HG02840 (cell line): ENCODE results near the gene SAG.
"Not testable (repeated sequence)": the region's sequence is repeated elsewhere in the genome, so short reads cannot be mapped to it uniquely, and the experiment has no call there.

ENCODE experiments used
- ATAC-seq: cut with Tn5 transposase; IDR thresholded peaks from one replicate; pipeline ENCODE4 v1.9.1; 2021; ENCODE audit warnings: mild to moderate bottlenecking, moderate library complexity, moderate number of reproducible peaks; ENCODE audit not compliant: unreplicated experiment, low FRiP score

The SAG gene

GRCh38 chr2:233374776-233375175 lies 67.2 kb downstream of the SAG start:
- not testable (repeated sequence) for ATAC-seq

DNA sequence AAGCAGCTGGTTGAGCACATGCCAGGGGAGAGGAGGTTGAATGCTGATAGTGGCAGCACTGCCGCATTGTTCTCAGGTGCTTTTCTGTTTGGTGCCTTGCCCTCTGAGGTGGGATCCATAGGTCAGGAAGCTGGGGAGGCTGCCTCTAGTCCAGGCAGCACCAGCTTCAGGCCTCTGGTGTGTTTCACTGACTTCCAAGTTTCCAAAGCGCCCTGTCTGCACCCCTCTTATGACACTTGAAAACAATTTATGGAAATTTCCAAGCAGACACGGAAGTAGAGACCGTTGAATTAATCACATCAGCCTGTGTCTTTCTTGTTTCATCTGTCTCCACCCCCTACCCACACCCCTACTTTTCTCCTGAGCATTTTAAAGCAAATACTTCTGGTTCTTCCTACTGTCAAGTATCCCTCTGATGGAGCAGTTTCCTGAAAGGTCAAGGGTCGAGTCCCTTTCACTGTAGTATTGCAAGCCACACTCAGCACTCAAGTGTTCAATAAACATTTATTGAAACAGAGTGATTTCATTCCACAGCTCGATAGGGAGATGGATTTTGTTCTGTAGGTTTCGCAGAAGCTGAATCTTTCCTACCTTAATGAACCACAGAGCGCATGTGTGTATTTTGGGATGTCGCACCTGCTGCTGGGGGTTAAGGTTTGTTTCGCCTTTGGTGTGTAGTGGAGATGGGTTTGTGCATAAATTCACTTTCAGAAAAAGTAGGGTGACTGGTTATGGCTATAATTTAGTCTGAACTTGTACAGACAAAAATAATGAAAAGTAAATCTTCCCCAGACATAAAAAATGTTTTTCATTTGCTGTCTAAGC lies 68.1 kb downstream of the SAG start:
- no peak for ATAC-seq

DNA sequence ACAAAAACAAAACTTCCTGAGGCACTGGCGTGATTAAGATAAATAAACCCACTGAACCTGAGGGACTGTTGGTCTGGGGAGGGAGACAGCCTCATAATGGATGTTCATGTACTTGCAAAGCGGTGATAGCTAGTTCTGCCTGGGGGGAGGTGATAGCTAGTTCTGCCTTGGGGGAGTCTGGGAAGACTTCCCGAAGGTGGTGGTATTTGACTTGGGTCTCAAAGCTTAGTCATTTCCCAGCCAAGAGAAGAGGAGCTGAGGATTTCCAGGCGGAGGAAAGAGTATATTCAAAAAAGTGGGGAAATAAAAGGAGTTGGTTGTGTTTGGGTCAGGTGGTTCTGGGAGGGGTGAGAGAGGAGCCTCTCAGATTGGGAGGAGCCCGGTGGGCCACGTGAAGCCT lies 71.4 kb downstream of the SAG start:
- no peak for ATAC-seq

DNA sequence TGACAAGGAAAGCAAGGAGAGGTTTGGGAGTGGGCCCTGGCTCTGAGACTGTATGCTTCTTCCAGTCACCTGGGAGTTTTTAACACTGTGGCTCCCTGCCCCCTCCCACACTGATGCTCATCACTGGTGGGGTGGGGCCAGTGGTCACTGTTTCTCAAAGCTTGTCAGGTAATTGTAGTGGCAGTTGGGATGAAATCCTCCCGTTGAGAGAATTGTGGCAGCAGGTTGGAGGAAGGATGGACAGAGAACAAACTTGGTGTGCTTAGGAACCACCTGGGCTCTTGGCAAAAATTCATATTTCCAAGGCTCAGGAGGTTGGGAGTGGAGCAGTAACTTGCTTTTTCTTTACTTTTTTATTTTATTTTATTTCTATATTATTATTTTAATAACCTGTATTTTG lies 71.8 kb downstream of the SAG start:
- ATAC-seq = no peak

GRCh38 chr2:233380132-233380895 lies 72.7 kb downstream of the SAG start:
- ATAC-seq = no peak

DNA sequence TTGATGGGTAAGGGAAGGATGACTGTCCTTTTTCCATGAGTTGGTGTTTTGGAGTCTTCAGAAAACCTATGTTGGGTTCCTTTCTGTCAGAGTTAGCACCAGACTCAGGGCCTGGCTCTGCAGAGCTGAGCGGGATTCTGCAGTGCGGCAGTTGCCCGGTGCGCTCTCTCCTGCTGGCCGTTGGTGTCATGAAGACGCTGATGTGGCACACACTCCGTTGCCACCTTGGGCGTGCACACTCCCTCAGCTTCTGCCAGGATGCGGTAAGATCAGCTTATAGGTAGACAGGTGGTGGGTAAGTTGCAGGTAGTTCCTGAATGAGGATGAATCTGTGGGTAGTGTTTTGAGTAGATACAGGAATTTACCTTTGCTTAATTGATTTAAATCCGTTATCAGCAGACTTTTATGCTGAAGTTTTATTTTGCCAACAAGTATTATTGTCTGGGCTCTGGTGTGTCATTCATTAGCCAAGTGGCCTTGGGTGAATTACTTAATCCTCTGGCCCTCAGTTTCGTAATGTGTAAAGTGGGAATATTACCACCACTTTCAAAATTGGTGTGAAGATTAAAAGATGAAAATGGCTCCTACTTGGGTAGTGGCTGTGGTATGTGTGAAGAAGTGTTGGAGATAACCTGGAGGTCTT lies 73.5 kb downstream of the SAG start:
- ATAC-seq = no peak

DNA sequence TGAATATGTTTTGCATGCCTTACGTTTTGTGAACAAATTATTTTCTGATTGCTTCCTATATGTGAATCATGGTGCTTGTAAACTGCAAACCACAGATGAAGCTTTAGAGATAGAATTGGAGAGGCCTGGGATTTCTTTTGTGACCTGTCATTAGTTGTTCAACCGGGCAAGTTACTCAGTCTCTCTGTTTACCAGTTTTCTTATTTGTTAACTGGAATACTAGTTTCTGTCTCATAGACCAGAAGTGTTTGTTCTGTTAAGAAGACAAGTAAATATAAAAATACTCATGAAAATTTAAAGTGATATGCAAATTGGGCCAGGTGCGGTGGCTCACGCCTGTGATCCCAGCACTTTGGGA lies 74.0 kb downstream of the SAG start:
- no peak for ATAC-seq

DNA sequence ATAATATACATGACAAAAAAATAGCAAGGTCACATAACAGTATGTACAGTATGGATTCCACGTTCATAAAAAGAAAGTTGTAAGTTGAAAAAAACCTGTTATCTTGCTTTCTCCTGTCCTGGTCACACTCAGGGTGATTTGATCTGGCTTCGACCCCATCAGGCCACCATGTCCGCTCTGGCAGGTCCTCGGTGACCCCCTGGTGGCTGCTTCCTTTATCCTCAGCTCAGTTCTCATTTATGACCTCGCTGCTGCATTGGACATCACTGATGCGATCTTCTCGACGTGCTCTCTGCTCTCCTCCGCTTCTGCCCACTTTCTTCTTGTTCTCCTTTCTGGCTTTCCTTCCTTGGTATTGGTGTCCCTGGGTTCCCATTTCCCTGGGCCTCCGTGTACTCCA lies 76.4 kb downstream of the SAG start:
- no peak for ATAC-seq

GRCh38 chr2:233384811-233385488 lies 77.3 kb downstream of the SAG start:
- ATAC-seq = no peak

DNA sequence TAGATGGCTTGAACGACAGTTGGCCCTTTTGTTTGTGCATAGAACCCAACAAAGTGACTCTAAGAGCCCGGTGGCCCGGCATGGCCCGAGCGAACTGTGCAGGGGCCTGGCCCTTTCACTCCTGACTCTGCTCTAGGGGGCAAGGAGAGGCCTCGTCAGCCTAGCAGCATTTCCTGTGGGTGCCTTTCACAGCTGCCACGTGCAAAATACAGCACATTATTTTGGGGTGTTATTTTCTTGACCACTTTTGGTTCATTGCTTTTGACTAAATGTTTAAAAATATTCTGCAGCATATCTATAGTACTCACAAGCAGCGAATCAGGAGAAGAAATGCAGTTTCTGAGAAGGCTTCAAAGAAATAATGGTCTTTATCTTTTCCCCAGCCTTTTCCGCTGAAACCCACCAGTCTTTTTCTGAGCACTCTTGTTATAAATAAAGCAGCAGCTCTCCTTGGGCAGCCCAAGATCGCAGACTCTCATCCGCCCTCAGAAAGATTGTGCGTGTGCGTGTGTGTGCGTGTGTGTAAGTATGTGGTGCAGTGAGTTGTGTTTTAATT lies 78.0 kb downstream of the SAG start:
- ATAC-seq = no peak

DNA sequence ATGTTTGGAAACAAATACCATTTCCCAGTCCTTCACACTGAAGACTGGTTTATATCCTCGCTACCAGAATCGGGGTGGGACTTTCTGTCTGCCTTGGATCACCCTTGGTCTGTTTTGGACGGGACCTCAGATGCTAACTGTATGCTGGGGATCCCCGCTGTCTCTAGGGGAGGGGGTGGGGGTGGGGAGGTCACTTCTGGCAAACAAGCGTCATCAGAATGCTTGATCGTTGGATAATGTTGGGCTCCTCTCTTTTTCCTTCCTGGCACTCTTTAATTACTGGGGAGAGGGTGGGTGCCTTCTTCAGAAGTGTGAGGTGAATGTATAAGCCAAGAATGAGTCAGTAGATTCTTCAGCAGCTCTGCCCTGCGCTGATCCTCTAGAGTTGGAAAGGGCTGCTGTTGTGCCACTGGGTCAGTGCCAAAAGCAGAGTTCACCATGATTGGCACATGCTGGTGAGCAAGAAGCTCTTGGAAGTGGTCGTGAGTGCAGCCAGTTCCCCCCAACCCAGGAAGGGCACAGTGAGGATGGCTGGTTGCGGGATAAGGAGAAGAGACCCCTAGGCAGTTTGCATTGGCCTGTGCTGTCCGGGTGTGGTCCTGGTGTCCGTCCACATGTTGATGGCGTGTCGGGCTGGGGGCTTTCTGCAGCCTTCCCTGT lies 78.9 kb downstream of the SAG start:
- no peak for ATAC-seq

DNA sequence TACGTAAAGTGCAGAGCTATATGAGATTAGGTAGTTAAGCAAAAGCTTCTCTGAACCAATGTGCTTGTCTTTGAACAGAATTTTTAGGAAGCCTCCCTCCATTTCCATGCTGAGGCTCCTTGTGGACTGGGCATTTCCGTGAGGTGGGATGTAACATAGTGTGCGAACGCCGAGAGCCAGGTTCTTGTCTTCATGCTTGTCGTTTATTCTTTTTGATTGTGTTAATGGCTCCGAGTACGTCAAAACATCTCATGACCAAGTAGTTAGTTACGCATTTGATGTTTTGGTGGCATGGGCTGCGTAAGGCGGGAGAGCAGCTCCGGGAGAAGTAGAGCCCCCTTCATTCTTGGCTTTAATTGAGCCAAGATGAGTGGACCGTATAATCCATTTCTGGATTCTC lies 79.6 kb downstream of the SAG start:
- no peak for ATAC-seq

- no peak for ATAC-seq
Measured at GRCh38 chr2:233387667-233388528, 80.3 kb downstream of the SAG start.

- ATAC-seq = no peak
Measured at GRCh38 chr2:233389601-233390125, 82.0 kb downstream of the SAG start.

DNA sequence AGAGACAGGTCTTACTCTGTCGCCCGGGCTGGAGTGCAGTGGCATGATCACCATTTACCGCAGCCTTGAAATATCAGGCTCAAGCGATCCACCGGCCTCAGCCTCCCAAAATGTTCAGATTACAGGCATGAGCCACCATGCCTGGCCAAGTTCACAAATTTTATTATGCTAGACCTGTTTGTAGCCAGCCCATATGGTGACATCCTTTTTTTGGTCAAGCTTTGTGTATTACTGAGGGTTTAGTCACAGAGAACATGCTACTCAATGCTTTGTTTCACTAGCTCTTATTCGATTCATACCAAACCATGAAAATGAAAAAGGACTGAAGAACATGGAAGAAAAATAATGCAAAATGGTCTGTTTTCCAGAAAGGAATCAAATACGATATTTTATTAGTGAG lies 88.1 kb downstream of the SAG start:
- no peak for ATAC-seq
